GM12878 (cell line): Measurements from ENCODE around the gene NAP1L4. TPM values are rescaled to one million over a fixed set of nuclear protein-coding genes. Genes with fewer than 3 reads are reported as not detected.

ENCODE experiments used
- ATAC-seq: fragments of 200-7000 bp; cut with Tn5 transposase; 3 replicates; pipeline ENCODE4 v1.9.1; 2020; ENCODE audit warnings: mild to moderate bottlenecking, moderate library complexity
- BruUV-seq: library from RNA; stranded (reverse); fragments of 400-500 nt; replicated peaks from 2 replicates; lab custom pipeline; 2021; lab: Mats Ljungman, UMichigan
- CTCF ChIA-PET: fragments of 300-600 bp; sonication (Branson Sonifier 250); formaldehyde crosslinking; extraction: SDS; loops from one replicate; lab custom pipeline; 2021; ENCODE audit warnings: inconsistent platforms; lab: Yijun Ruan, JAX
- POLR2A ChIA-PET: fragments of 350-600 bp; formaldehyde crosslinking; extraction: SDS; loops from one replicate; lab custom pipeline; 2021; ENCODE audit warnings: inconsistent platforms; lab: Charles Lee
- RAD21 ChIA-PET: fragments of 300-600 bp; sonication (Branson Sonifier 250); formaldehyde crosslinking; loops from one replicate; lab custom pipeline; 2023; ENCODE audit warnings: antibody characterized with exemption; ENCODE audit not compliant: unreplicated experiment; lab: Charles Lee
- SMC1A ChIA-PET: fragments of 300-600 bp; sonication (Branson Sonifier 250); formaldehyde crosslinking; loops from one replicate; lab custom pipeline; 2023; ENCODE audit not compliant: unreplicated experiment, uncharacterized antibody; lab: Charles Lee
- DNase-seq: peaks from one replicate; pipeline ENCODE4 v3.0.0-alpha.2; 2011; ENCODE audit warnings: low read depth, low spot score
- FAIRE-seq: peaks from 3 replicates; lab custom pipeline; 2011; peaks lifted over from hg19 to GRCh38; lab: Jason Lieb, UNC
- H2AFZ ChIP-seq: 2 replicates; pipeline ENCODE4 v1.6.0; 2011; ENCODE audit warnings: low read depth, low read length, control low read depth; ENCODE audit not compliant: control insufficient read depth
- H3K27ac ChIP-seq: 2 replicates; pipeline ENCODE4 v1.5.1; 2011; ENCODE audit warnings: control low read depth; ENCODE audit not compliant: control insufficient read depth, insufficient read depth
- H3K27me3 ChIP-seq, 2 experiments: replicated peaks in 1 of 2; 2 replicates each; pipeline versions ENCODE4 v1.6.0 to v1.6.1; 2011; ENCODE audit warnings: low read length in 1 of 2; ENCODE audit not compliant: control insufficient read depth in 2 of 2, insufficient read depth in 2 of 2
- H3K36me3 ChIP-seq, 2 experiments: 2 replicates each; pipeline ENCODE4 v1.5.1; 2011; ENCODE audit warnings: low read length in 1 of 2; ENCODE audit not compliant: control insufficient read depth in 2 of 2, insufficient read depth in 2 of 2
- H3K4me1 ChIP-seq: 2 replicates; pipeline ENCODE4 v1.6.1; 2011; ENCODE audit warnings: mild to moderate bottlenecking, low read length, moderate library complexity, mixed read lengths; ENCODE audit not compliant: control insufficient read depth, insufficient read depth
- H3K4me2 ChIP-seq: 2 replicates; pipeline ENCODE4 v1.6.0; 2011; ENCODE audit warnings: control low read depth; ENCODE audit not compliant: control insufficient read depth, insufficient read depth
- H3K4me3 ChIP-seq: fragments of 200-600 bp; sonication (generic); 2 replicates; pipeline ENCODE4 v1.5.1; 2016
- H3K79me2 ChIP-seq: 2 replicates; pipeline ENCODE4 v1.6.0; 2011; ENCODE audit warnings: low read length; ENCODE audit not compliant: control insufficient read depth, insufficient read depth
- H3K9ac ChIP-seq: 2 replicates; pipeline ENCODE4 v1.8.0; 2011; ENCODE audit warnings: low read length, control low read depth, mixed read lengths; ENCODE audit not compliant: control insufficient read depth, insufficient read depth
- H3K9me3 ChIP-seq: replicated peaks from 3 replicates; pipeline ENCODE4 v1.5.1; 2011; ENCODE audit warnings: mild to moderate bottlenecking, low read length; ENCODE audit not compliant: control insufficient read depth, insufficient read depth
- H4K20me1 ChIP-seq: 2 replicates; pipeline ENCODE4 v1.6.0; 2011; ENCODE audit not compliant: control insufficient read depth, insufficient read depth
- BRCA1 ChIP-seq: IDR thresholded peaks from 2 replicates; pipeline ENCODE4 v1.6.1; 2011; ENCODE audit warnings: low read depth, low read length, improper control_type of control experiment
- MEF2A ChIP-seq: IDR thresholded peaks from 2 replicates; pipeline ENCODE4 v1.6.1; 2011; ENCODE audit warnings: low read depth, mild to moderate bottlenecking, low read length, moderate library complexity; ENCODE audit not compliant: insufficient read depth
- MYB ChIP-seq: fragments of 150-350 bp; IDR thresholded peaks from 2 replicates; pipeline ENCODE4 v1.6.1; 2014; ENCODE audit warnings: mild to moderate bottlenecking, low read depth, low read length, borderline replicate concordance
- PAX8 ChIP-seq: fragments of 450-650 bp; IDR thresholded peaks from 2 replicates; pipeline ENCODE4 v1.6.1; 2017; ENCODE audit warnings: mild to moderate bottlenecking, moderate library complexity
- POLR2A ChIP-seq: IDR thresholded peaks from 2 replicates; pipeline ENCODE4 v1.6.1; 2011; ENCODE audit warnings: low read depth, mild to moderate bottlenecking, low read length
- ZNF207 ChIP-seq: fragments of 450-650 bp; IDR thresholded peaks from 2 replicates; pipeline ENCODE4 v1.6.1; 2014; ENCODE audit warnings: antibody characterized with exemption, mild to moderate bottlenecking, borderline replicate concordance
- whole genome bisulfite sequencing: methylation state at CpG from one replicate; pipeline ENCODE4 v1.1.6; 2016; ENCODE audit warnings: low lambda C conversion rate; ENCODE audit not compliant: insufficient replicate concordance, insufficient coverage; ENCODE audit errors: missing lambda C conversion rate; 5-methylcytosine and 5-hydroxymethylcytosine counted together
- in situ Hi-C: fragments of 300-500 bp; cut with MboI; formaldehyde crosslinking; loops from 9 replicates; pipeline ENCODE4 v1.14.3; 2018; ENCODE audit warnings: mixed read lengths
- intact Hi-C: fragments of 100-400 bp; cut with micrococcal nuclease; formaldehyde crosslinking; loops from one replicate; pipeline ENCODE4 v1.14.2; 2022; ENCODE audit not compliant: unreplicated experiment
- polyA plus RNA-seq, 11 experiments: library from polyadenylated mRNA; depleted of rRNA in 4 of 11; unstranded in 6 of 11; stranded (reverse) in 5 of 11; fragments of >200 nt; fragmentation: Nextera tagmentation in 4 of 11; fragmentation: Illumina TruSeq in 1 of 11; extraction: Ambion mirVana in 4 of 11; extraction: Trizol in 1 of 11; gene quantifications; 1 replicate in 1 of 11; 2 replicates in 10 of 11; pipeline versions ENCODE4 v1.2.1 to v1.2.3, GENCODE V29; 2011 to 2016; ENCODE audit warnings: inconsistent platforms in 2 of 11, missing spikeins in 2 of 11, low read depth in 1 of 11
- total RNA-seq, 4 experiments: library from RNA; depleted of rRNA in 3 of 4; stranded (reverse); fragments of >200 nt in 3 of 4; fragmentation: Illumina TruSeq in 1 of 4; extraction: Trizol in 1 of 4; gene quantifications; 2 replicates each; pipeline versions ENCODE4 v1.2.1 to v1.2.3, GENCODE V29; 2013 to 2021

The NAP1L4 gene
- total and polyA plus RNA-seq, 10 of the 15 experiments (the other 5 are each of a cell fraction or from before 2014, with no cell fraction given): 24.8 to 198 (median 114) TPM

GRCh38 chr11:3010521-3011275 lies 18.6 kb upstream of the NAP1L4 start:
- H2AFZ ChIP-seq: no peak overlapping the region
- intact Hi-C loops (no loop called here), in situ Hi-C loops (no loop called here)
- H3K4me3 ChIP-seq: no peak overlapping the region
- H3K4me1 ChIP-seq: peaks cover 17% of the 10 kb centered on the region
- H4K20me1 ChIP-seq: no peaks in the 10 kb centered on the region; the same call in 1 of the 2 replicates
- no peaks in the 10 kb centered on the region for H3K27me3 ChIP-seq
- no peak overlapping the region for H3K9ac ChIP-seq
- SMC1A ChIA-PET: no interaction called here
- TF ChIP-seq BRCA1: no peak
- no peak for TF ChIP-seq MYB
- FAIRE-seq (no peak), DNase-seq (no peak), ATAC-seq (no peak)
- no peaks in the 10 kb centered on the region for H3K79me2 ChIP-seq
- peaks cover 12 to 42% of the 10 kb centered on the region in 2 experiments for H3K36me3 ChIP-seq
- RAD21 ChIA-PET: no interaction called here
- no TSS peak for BruUV-seq
- no peak overlapping the region for H3K27ac ChIP-seq
- no peaks in the 10 kb centered on the region for H3K9me3 ChIP-seq
- CTCF ChIA-PET: no interaction called here
- H3K4me2 ChIP-seq: no peak overlapping the region
- POLR2A ChIA-PET: interaction anchor here (0.6 kb wide), 1 partner anchor 79 kb away, joined by 3 read pairs; no protein-coding TSS in a partner anchor
- 81% methylated on average over 12 of the region's 13 CpGs for WGBS

GRCh38 chr11:3010004-3010403 lies 17.9 kb upstream of the NAP1L4 start:
- no peak for DNase-seq

More at GRCh38 chr11:3010004-3010403, 17.9 kb upstream of the NAP1L4 start:
- ChIA-PET RAD21 (no interaction called here), POLR2A (no interaction called here), SMC1A (no interaction called here), CTCF (interaction anchor here (1.0 kb wide), 1 partner anchor 11 kb away, joined by 4 read pairs; no protein-coding TSS in a partner anchor)
- Histone ChIP-seq H3K27ac (0 out of 2 replicates have a peak overlapping the region, but pooled peaks have one; percentile 10), H4K20me1 (no peaks in the 10 kb centered on the region; the same call in 1 of the 2 replicates), H3K9me3 (no peaks in the 10 kb centered on the region), H3K36me3 (peaks cover 6 to 36% of the 10 kb centered on the region in 2 experiments), H3K4me2 (no peak overlapping the region), H3K9ac (no peak overlapping the region), H3K79me2 (no peaks in the 10 kb centered on the region), H3K27me3 (no peaks in the 10 kb centered on the region), H3K4me1 (peaks cover 17% of the 10 kb centered on the region), H2AFZ (no peak overlapping the region), H3K4me3 (no peak overlapping the region)
- TF ChIP-seq MEF2A: no peak
- TF ChIP-seq PAX8: no peak
- peak; percentile 9; the same call in 1 of the 2 replicates for TF ChIP-seq POLR2A
- TF ChIP-seq ZNF207: no peak
- peak; percentile 28 for ATAC-seq
- intact Hi-C loops (no loop called here), in situ Hi-C loops (no loop called here)
- BruUV-seq: no TSS peak
- WGBS: 92% methylated on average over 13 of the region's 13 CpGs
- FAIRE-seq: no peak
